SK-N-SH (cell line): ENCODE measurements around the gene AOAH.

Experiments used
- CHD2 ChIP-seq: fragments of 150-350 bp; IDR thresholded peaks from 2 replicates; pipeline ENCODE4 v1.6.1; 2018; ENCODE audit warnings: low read length; ENCODE audit not compliant: partially characterized antibody
- FOXJ3 ChIP-seq: sonication (generic); formaldehyde crosslinking; IDR thresholded peaks from 2 replicates; pipeline ENCODE4 v1.5.1; 2020; ENCODE audit warnings: mild to moderate bottlenecking, missing genetic modification reagents
- RAD21 ChIP-seq: IDR thresholded peaks from 2 replicates; pipeline ENCODE4 v1.6.1; 2012; ENCODE audit warnings: mild to moderate bottlenecking, low read length
- RXRA ChIP-seq: IDR thresholded peaks from 2 replicates; pipeline ENCODE4 v1.4.0; 2012; ENCODE audit warnings: low read depth, mild to moderate bottlenecking, borderline replicate concordance
- TAF1 ChIP-seq: IDR thresholded peaks from 2 replicates; pipeline ENCODE4 v1.6.1; 2012; ENCODE audit warnings: low read depth, mild to moderate bottlenecking, low read length, moderate library complexity, borderline replicate concordance
- TF ChIP-seq, protein P1 (sequence below): fragments of 200-600 bp; sonication (generic); IDR thresholded peaks from 2 replicates; pipeline ENCODE4 v1.6.1; 2017; ENCODE audit warnings: antibody characterized with exemption, mild to moderate bottlenecking, moderate library complexity

DNA sequence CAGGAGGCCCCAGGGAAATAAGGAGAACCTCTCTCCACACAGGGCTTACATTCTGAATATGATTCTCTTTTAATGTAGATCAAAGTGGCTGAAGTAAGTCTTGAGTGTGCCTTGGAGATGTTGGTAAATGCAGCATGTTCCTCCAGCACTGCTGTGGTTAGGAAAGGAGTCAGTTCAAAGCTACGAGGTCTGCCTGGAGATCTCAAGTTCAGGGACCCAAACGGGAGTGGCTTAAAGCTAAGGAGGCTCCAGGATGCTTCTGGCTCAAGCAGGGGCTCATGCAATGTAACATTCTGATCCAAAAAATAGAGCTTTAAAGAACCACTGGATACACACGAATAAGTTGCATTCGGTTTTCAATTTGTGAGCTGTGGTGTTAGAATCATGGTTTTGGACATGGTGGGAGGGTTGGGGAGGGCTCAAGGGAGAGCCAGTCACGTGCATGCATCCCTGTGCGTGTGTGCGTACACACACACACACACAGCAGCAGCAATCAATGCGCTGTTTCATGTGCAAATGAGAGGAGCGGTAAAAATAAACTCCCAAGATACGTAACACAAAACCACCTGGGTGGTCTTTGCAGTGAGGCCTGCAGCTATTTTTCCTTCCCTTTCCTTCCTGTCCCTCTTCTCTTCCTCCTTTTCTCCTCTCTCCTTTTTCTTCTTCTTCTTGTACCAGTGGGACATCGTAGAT lies 70.5 kb downstream of the AOAH start:
- TF ChIP-seq CHD2 (no peak), RAD21 (no peak), FOXJ3 (CRISPR knock-in tag) (no peak), TAF1 (no peak), RXRA (no peak)
- TF ChIP-seq, protein P1, sequence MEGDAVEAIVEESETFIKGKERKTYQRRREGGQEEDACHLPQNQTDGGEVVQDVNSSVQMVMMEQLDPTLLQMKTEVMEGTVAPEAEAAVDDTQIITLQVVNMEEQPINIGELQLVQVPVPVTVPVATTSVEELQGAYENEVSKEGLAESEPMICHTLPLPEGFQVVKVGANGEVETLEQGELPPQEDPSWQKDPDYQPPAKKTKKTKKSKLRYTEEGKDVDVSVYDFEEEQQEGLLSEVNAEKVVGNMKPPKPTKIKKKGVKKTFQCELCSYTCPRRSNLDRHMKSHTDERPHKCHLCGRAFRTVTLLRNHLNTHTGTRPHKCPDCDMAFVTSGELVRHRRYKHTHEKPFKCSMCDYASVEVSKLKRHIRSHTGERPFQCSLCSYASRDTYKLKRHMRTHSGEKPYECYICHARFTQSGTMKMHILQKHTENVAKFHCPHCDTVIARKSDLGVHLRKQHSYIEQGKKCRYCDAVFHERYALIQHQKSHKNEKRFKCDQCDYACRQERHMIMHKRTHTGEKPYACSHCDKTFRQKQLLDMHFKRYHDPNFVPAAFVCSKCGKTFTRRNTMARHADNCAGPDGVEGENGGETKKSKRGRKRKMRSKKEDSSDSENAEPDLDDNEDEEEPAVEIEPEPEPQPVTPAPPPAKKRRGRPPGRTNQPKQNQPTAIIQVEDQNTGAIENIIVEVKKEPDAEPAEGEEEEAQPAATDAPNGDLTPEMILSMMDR: no peak
